ENCODE data around the gene ITGA3.

DNA sequence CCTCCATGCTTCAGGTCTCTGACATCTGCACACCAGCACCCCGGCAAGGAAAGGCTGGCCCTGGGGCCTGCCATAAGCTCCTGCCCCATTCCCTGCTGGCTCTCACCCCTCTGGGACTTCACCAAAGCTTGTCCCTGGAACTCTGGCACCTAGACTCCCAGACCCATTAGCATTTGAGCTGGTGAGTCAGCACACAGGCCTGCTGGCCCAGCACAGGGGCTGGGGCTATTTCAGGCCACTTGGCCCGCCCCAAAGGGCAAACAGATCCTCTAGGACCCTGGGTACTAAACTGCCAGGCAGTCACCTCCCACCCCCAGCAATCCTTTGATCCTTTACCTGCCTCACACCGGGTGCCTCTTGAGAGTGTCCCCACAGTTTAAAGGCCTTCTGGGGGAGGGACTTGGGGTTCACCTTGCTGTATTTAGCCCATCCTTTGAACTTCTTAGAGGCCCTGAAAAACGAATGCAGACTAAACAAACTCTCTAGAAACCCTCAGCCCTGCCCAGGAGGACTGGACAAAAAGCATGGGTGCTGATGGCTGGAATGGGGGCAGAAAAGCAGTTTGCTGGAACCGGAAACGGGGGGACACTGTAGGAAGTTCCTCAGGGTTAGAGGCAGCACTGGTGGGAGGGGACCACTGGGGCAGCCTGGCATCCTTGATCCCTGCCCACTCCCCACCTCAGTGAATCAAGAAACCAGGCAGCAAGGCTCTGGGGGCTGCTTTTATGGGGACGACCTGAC lies 77.3 kb downstream of the ITGA3 start:
- TF ChIP-seq, protein P1, sequence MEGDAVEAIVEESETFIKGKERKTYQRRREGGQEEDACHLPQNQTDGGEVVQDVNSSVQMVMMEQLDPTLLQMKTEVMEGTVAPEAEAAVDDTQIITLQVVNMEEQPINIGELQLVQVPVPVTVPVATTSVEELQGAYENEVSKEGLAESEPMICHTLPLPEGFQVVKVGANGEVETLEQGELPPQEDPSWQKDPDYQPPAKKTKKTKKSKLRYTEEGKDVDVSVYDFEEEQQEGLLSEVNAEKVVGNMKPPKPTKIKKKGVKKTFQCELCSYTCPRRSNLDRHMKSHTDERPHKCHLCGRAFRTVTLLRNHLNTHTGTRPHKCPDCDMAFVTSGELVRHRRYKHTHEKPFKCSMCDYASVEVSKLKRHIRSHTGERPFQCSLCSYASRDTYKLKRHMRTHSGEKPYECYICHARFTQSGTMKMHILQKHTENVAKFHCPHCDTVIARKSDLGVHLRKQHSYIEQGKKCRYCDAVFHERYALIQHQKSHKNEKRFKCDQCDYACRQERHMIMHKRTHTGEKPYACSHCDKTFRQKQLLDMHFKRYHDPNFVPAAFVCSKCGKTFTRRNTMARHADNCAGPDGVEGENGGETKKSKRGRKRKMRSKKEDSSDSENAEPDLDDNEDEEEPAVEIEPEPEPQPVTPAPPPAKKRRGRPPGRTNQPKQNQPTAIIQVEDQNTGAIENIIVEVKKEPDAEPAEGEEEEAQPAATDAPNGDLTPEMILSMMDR (conservative IDR thresholded peaks at IDR 0.05; ENCODE audit: low read depth, low read length), result no peak
- no peak for TF ChIP-seq EZH2 (IDR thresholded peaks at IDR 0.05; ENCODE audit: borderline replicate concordance, low read depth, low read length, poor library complexity, severe bottlenecking)

Data from A673 (cell line).